ENCODE data around the gene GLTPD2.

GLTPD2 gene

GRCh38 chr17:4833941-4834680 is 45.3 kb downstream of the GLTPD2 start:
- TF ChIP-seq CTCF (conservative IDR thresholded peaks at IDR 0.05; ENCODE audit: low read length): no peak
- peak; percentile 61 for DNase-seq (ENCODE audit: low read depth)
- peak overlapping the region; percentile 86 for H3K4me3 ChIP-seq (ENCODE audit: low read length)

- no peak for DNase-seq (ENCODE audit: low read depth)
- H3K4me3 ChIP-seq (ENCODE audit: low read length): peak overlapping the region; percentile 86
- TF ChIP-seq CTCF (conservative IDR thresholded peaks at IDR 0.05; ENCODE audit: low read length): no peak
Observed at GRCh38 chr17:4834681-4835020, 45.9 kb downstream of the GLTPD2 start.

- H3K4me3 ChIP-seq (ENCODE audit: low read length): no peak overlapping the region
- no peak for TF ChIP-seq CTCF (conservative IDR thresholded peaks at IDR 0.05; ENCODE audit: low read length)
- DNase-seq (ENCODE audit: low read depth): no peak
Observed at GRCh38 chr17:4836221-4836620, 47.5 kb downstream of the GLTPD2 start.

GRCh38 chr17:4837471-4838308 is 48.9 kb downstream of the GLTPD2 start:
- no peak for TF ChIP-seq CTCF (conservative IDR thresholded peaks at IDR 0.05; ENCODE audit: low read length)
- no peak for DNase-seq (ENCODE audit: low read depth)
- H3K4me3 ChIP-seq (ENCODE audit: low read length): no peak overlapping the region

GRCh38 chr17:4838309-4838785 is 49.6 kb downstream of the GLTPD2 start:
- TF ChIP-seq CTCF (conservative IDR thresholded peaks at IDR 0.05; ENCODE audit: low read length): no peak
- H3K4me3 ChIP-seq (ENCODE audit: low read length): no peak overlapping the region
- DNase-seq (ENCODE audit: low read depth): no peak

- H3K4me3 ChIP-seq (ENCODE audit: low read length): no peak overlapping the region
- TF ChIP-seq CTCF (conservative IDR thresholded peaks at IDR 0.05; ENCODE audit: low read length): no peak
- no peak for DNase-seq (ENCODE audit: low read depth)
Observed at GRCh38 chr17:4839221-4839620, 50.5 kb downstream of the GLTPD2 start.

Measured in AG10803 (cell line).